ENCODE results near the gene BICC1. TPM values are rescaled to one million over a fixed set of nuclear protein-coding genes. Genes with fewer than 3 reads are reported as not detected.

The BICC1 gene
- total and polyA plus RNA-seq, 2 donors (not counting 3 experiments of a cell fraction or from before 2014, with no cell fraction given), result 0.06 to 0.29 TPM

GRCh38 chr10:58514111-58514770 lies 1.6 kb downstream of the BICC1 start:
- H3K4me2 ChIP-seq (ENCODE audit: insufficient read depth, low read length), result no peak overlapping the region
- no peak overlapping the region for H2AFZ ChIP-seq (ENCODE audit: low read depth, low read length)
- DNase-seq (ENCODE audit: low read depth, low spot score), result no peak
- FAIRE-seq, result no peak
- intact Hi-C loops (cut with micrococcal nuclease) (loop anchor here (10.0 kb wide), 1 partner anchor 209 kb away; no protein-coding TSS in a partner anchor), dilution Hi-C loops (cut with MboI; ENCODE audit: extremely low pct_ligation_motif_present, low sequenced_read_pairs) (no loop called here)
- no peak overlapping the region for H3K9ac ChIP-seq (replicated peaks; ENCODE audit: extremely low read depth, insufficient read depth, low read length)
- TF ChIP-seq, protein P1, sequence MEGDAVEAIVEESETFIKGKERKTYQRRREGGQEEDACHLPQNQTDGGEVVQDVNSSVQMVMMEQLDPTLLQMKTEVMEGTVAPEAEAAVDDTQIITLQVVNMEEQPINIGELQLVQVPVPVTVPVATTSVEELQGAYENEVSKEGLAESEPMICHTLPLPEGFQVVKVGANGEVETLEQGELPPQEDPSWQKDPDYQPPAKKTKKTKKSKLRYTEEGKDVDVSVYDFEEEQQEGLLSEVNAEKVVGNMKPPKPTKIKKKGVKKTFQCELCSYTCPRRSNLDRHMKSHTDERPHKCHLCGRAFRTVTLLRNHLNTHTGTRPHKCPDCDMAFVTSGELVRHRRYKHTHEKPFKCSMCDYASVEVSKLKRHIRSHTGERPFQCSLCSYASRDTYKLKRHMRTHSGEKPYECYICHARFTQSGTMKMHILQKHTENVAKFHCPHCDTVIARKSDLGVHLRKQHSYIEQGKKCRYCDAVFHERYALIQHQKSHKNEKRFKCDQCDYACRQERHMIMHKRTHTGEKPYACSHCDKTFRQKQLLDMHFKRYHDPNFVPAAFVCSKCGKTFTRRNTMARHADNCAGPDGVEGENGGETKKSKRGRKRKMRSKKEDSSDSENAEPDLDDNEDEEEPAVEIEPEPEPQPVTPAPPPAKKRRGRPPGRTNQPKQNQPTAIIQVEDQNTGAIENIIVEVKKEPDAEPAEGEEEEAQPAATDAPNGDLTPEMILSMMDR (IDR thresholded peaks at IDR 0.05; ENCODE audit: extremely low read depth in 1 of 2, insufficient read depth in 1 of 2, low read depth in 1 of 2, low read length in 2 of 2), result no peak
- no peak for TF ChIP-seq JUN (IDR thresholded peaks at IDR 0.05; ENCODE audit: borderline replicate concordance, insufficient read depth, insufficient read length, low read depth)
- no peak for TF ChIP-seq POLR2A (IDR thresholded peaks at IDR 0.05; ENCODE audit: low read depth, low read length)
- no peak for TF ChIP-seq MYC (IDR thresholded peaks at IDR 0.05; ENCODE audit: low read depth, low read length)
- no peak for TF ChIP-seq FOS (IDR thresholded peaks at IDR 0.05; ENCODE audit: borderline replicate concordance, insufficient read depth, low read length)
- TF ChIP-seq POLR2AphosphoS5 (IDR thresholded peaks at IDR 0.05; ENCODE audit: insufficient read depth, low read depth, low read length), result no peak
- no peak for TF ChIP-seq GATA2 (IDR thresholded peaks at IDR 0.05; ENCODE audit: insufficient read depth, insufficient read length, low read depth, low read length)
- TF ChIP-seq EZH2 (IDR thresholded peaks at IDR 0.05; ENCODE audit: borderline replicate concordance, low read depth, low read length, severe bottlenecking), result no peak
- TF ChIP-seq, protein P2, sequence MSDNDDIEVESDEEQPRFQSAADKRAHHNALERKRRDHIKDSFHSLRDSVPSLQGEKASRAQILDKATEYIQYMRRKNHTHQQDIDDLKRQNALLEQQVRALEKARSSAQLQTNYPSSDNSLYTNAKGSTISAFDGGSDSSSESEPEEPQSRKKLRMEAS (IDR thresholded peaks at IDR 0.05; ENCODE audit: insufficient read depth, insufficient read length), result no peak
- POLR2A ChIA-PET, result no interaction called here
- no peaks in the 10 kb centered on the region for H3K36me3 ChIP-seq (ENCODE audit: control insufficient read depth in 2 of 2, extremely low read depth in 1 of 2, insufficient read depth in 2 of 2, low read length in 2 of 2)
- H3K27ac ChIP-seq (ENCODE audit: insufficient read depth, low read depth, low read length), result no peak overlapping the region
- H3K27me3 ChIP-seq (ENCODE audit: control insufficient read depth in 2 of 2, insufficient read depth in 2 of 2, low read length in 2 of 2), result peaks cover 16 to 52% of the 10 kb centered on the region in 2 experiments
- H4K20me1 ChIP-seq (replicated peaks; ENCODE audit: control insufficient read depth, extremely low read depth, insufficient read depth, low read length), result no peaks in the 10 kb centered on the region
- peaks cover 10% of the 10 kb centered on the region for H3K4me1 ChIP-seq (ENCODE audit: control insufficient read depth, extremely low read depth, insufficient read depth, low read length)
- no peaks in the 10 kb centered on the region for H3K79me2 ChIP-seq (ENCODE audit: control insufficient read depth, insufficient read depth, low read length)
- H3K9me1 ChIP-seq (replicated peaks; ENCODE audit: control insufficient read depth, extremely low read depth, insufficient read depth, low read length), result no peaks in the 10 kb centered on the region
- CTCF ChIA-PET, result interaction anchor here (2.2 kb wide), 1 partner anchor 17 kb away, joined by 18 read pairs; no protein-coding TSS in a partner anchor
- H3K4me3 ChIP-seq (replicated peaks in 1 of 3; ENCODE audit: insufficient read depth in 1 of 3, low read depth in 1 of 3, low read length in 3 of 3), result no peak overlapping the region
- no TSS peak for BruUV-seq (replicated peaks)
- H3K9me3 ChIP-seq (replicated peaks; ENCODE audit: control insufficient read depth, insufficient read depth, low read length), result no peaks in the 10 kb centered on the region
